ENCODE measurements around the gene PGGT1B. TPM values are rescaled to one million over a fixed set of nuclear protein-coding genes. Genes with fewer than 3 reads are reported as not detected.

PGGT1B gene
- total and polyA plus RNA-seq, 2 of the 8 experiments (the other 6 are each of a cell fraction or from before 2014, with no cell fraction given) = 1.9 to 43.1 TPM

DNA sequence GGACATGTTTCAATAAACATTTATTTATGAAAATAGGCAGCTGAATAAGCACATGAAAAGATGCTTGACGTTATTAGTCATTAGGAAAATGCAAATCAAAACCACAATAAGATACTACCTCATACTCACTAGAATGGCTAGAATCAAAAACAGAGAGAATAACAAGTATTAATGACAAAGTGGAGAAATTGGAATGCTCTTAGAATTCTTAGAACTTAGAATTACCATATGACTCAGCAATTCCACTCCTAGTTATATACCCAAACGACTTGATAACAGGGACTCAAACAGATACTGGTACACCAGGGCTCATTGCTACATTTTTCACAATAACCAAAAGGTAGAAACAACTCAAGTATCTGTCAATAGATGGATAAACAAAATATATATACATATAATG lies 77.9 kb downstream of the PGGT1B start (continued):
- TF ChIP-seq, protein P1, sequence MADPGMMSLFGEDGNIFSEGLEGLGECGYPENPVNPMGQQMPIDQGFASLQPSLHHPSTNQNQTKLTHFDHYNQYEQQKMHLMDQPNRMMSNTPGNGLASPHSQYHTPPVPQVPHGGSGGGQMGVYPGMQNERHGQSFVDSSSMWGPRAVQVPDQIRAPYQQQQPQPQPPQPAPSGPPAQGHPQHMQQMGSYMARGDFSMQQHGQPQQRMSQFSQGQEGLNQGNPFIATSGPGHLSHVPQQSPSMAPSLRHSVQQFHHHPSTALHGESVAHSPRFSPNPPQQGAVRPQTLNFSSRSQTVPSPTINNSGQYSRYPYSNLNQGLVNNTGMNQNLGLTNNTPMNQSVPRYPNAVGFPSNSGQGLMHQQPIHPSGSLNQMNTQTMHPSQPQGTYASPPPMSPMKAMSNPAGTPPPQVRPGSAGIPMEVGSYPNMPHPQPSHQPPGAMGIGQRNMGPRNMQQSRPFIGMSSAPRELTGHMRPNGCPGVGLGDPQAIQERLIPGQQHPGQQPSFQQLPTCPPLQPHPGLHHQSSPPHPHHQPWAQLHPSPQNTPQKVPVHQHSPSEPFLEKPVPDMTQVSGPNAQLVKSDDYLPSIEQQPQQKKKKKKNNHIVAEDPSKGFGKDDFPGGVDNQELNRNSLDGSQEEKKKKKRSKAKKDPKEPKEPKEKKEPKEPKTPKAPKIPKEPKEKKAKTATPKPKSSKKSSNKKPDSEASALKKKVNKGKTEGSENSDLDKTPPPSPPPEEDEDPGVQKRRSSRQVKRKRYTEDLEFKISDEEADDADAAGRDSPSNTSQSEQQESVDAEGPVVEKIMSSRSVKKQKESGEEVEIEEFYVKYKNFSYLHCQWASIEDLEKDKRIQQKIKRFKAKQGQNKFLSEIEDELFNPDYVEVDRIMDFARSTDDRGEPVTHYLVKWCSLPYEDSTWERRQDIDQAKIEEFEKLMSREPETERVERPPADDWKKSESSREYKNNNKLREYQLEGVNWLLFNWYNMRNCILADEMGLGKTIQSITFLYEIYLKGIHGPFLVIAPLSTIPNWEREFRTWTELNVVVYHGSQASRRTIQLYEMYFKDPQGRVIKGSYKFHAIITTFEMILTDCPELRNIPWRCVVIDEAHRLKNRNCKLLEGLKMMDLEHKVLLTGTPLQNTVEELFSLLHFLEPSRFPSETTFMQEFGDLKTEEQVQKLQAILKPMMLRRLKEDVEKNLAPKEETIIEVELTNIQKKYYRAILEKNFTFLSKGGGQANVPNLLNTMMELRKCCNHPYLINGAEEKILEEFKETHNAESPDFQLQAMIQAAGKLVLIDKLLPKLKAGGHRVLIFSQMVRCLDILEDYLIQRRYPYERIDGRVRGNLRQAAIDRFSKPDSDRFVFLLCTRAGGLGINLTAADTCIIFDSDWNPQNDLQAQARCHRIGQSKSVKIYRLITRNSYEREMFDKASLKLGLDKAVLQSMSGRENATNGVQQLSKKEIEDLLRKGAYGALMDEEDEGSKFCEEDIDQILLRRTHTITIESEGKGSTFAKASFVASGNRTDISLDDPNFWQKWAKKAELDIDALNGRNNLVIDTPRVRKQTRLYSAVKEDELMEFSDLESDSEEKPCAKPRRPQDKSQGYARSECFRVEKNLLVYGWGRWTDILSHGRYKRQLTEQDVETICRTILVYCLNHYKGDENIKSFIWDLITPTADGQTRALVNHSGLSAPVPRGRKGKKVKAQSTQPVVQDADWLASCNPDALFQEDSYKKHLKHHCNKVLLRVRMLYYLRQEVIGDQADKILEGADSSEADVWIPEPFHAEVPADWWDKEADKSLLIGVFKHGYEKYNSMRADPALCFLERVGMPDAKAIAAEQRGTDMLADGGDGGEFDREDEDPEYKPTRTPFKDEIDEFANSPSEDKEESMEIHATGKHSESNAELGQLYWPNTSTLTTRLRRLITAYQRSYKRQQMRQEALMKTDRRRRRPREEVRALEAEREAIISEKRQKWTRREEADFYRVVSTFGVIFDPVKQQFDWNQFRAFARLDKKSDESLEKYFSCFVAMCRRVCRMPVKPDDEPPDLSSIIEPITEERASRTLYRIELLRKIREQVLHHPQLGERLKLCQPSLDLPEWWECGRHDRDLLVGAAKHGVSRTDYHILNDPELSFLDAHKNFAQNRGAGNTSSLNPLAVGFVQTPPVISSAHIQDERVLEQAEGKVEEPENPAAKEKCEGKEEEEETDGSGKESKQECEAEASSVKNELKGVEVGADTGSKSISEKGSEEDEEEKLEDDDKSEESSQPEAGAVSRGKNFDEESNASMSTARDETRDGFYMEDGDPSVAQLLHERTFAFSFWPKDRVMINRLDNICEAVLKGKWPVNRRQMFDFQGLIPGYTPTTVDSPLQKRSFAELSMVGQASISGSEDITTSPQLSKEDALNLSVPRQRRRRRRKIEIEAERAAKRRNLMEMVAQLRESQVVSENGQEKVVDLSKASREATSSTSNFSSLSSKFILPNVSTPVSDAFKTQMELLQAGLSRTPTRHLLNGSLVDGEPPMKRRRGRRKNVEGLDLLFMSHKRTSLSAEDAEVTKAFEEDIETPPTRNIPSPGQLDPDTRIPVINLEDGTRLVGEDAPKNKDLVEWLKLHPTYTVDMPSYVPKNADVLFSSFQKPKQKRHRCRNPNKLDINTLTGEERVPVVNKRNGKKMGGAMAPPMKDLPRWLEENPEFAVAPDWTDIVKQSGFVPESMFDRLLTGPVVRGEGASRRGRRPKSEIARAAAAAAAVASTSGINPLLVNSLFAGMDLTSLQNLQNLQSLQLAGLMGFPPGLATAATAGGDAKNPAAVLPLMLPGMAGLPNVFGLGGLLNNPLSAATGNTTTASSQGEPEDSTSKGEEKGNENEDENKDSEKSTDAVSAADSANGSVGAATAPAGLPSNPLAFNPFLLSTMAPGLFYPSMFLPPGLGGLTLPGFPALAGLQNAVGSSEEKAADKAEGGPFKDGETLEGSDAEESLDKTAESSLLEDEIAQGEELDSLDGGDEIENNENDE (IDR thresholded peaks at IDR 0.05; ENCODE audit: insufficient replicate concordance, low read length) = no peak
- no peak for TF ChIP-seq BACH1 (IDR thresholded peaks at IDR 0.05; ENCODE audit: low read length)
- no peak for TF ChIP-seq SAP30 (IDR thresholded peaks at IDR 0.05; ENCODE audit: insufficient read depth, insufficient replicate concordance, low read length)
- no peak for TF ChIP-seq MAFK (IDR thresholded peaks at IDR 0.05; ENCODE audit: low read depth, low read length)
- TF ChIP-seq CHD1 (IDR thresholded peaks at IDR 0.05; ENCODE audit: low read depth, low read length) = no peak
- TF ChIP-seq GABPA (IDR thresholded peaks at IDR 0.05; ENCODE audit: borderline replicate concordance, insufficient read depth, low read length) = no peak
- no peak for TF ChIP-seq HDAC6 (IDR thresholded peaks at IDR 0.05; ENCODE audit: low read depth, low read length)
- no peak for TF ChIP-seq NANOG (IDR thresholded peaks at IDR 0.05; ENCODE audit: insufficient read depth, low read depth, low read length, poor library complexity, severe bottlenecking)
- no peak for TF ChIP-seq SP2 (IDR thresholded peaks at IDR 0.05; ENCODE audit: low read length)
- no peak for TF ChIP-seq GTF2F1 (IDR thresholded peaks at IDR 0.05; ENCODE audit: borderline replicate concordance, low read depth, low read length)
- no peak for TF ChIP-seq SRF (IDR thresholded peaks at IDR 0.05; ENCODE audit: low read depth, low read length)
- TF ChIP-seq CBX5 (IDR thresholded peaks at IDR 0.05; ENCODE audit: low read depth, low read length) = no peak
- no peak for TF ChIP-seq TCF12 (IDR thresholded peaks at IDR 0.05; ENCODE audit: low read depth, low read length)

All from H1 (cell line).